ENCODE results near the gene HTR2C. TPM values are rescaled to one million over a fixed set of nuclear protein-coding genes. Genes with fewer than 3 reads are reported as not detected.

The HTR2C gene
- total RNA-seq, 1 donor = under 0.01 TPM

DNA sequence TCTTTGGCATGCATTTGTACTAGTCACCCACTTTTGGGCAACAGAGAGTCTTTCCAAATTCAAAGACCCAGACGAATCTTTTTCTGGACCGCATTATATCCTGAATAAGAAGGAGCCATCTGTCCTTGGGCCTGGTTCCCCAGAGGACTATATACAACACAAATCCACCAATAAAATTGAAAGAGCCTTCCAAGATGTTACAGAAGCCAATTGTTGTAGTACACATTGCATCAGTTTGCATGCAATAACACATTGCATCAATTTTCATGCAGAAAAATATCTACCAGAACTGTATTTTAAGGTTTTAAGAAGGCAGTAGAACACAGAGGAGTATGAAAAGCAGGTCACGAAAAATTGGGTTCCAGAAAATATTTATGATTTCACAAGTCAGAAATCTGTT, 203.2 kb downstream of the HTR2C start:
- H3K4me3 ChIP-seq (ENCODE audit: low read depth, low read length) = no peak overlapping the region
- DNase-seq (ENCODE audit: low read depth) = no peak
- TF ChIP-seq, protein P1, sequence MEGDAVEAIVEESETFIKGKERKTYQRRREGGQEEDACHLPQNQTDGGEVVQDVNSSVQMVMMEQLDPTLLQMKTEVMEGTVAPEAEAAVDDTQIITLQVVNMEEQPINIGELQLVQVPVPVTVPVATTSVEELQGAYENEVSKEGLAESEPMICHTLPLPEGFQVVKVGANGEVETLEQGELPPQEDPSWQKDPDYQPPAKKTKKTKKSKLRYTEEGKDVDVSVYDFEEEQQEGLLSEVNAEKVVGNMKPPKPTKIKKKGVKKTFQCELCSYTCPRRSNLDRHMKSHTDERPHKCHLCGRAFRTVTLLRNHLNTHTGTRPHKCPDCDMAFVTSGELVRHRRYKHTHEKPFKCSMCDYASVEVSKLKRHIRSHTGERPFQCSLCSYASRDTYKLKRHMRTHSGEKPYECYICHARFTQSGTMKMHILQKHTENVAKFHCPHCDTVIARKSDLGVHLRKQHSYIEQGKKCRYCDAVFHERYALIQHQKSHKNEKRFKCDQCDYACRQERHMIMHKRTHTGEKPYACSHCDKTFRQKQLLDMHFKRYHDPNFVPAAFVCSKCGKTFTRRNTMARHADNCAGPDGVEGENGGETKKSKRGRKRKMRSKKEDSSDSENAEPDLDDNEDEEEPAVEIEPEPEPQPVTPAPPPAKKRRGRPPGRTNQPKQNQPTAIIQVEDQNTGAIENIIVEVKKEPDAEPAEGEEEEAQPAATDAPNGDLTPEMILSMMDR (IDR thresholded peaks at IDR 0.05; ENCODE audit: insufficient read depth, low read depth, low read length) = no peak

DNA sequence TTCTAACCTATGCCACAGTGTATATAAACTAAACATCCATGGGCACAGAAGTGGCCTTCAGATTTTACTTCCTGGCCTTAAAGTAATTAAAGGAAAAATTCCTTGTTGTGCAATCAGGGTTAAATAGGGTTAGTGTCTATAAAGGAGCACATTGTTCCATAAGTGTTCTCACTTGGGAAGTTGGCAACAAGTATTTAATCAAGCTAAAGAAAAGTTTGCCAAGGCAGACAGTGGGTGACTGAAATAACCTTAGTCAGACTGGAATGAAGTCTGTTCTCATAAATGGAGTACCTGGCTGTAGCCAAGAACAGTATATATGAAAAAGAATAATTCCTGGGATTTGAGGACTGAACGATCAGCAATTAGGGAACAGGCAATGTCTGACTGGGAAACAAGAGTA, 213.6 kb downstream of the HTR2C start:
- no peak overlapping the region for H3K4me3 ChIP-seq (ENCODE audit: low read depth, low read length)
- TF ChIP-seq, protein P1 (IDR thresholded peaks at IDR 0.05; ENCODE audit: insufficient read depth, low read depth, low read length) = no peak
- DNase-seq (ENCODE audit: low read depth) = no peak

DNA sequence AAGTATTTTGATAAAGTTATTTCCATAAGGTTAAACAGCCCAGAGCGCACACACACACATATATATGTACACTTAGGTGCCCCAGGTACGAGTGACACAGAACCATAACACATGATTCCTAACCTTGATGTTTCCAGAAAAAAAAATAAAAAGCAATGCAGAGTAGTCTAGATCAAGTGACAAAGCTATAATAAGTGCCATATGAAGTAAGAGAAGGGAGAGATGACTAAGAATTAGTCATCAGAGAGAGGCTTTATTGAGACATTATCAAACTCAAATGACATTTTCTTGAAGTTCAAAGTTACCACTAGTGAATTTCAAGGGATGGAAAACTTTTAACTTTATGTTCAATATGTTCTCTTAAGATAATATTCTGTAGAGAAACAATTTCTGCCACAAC, 215.0 kb downstream of the HTR2C start:
- TF ChIP-seq, protein P1 (IDR thresholded peaks at IDR 0.05; ENCODE audit: insufficient read depth, low read depth, low read length) = no peak
- H3K4me3 ChIP-seq (ENCODE audit: low read depth, low read length) = no peak overlapping the region
- peak; percentile 12 for DNase-seq (ENCODE audit: low read depth)

GRCh38 chrX:114800719-114801118, 216.8 kb downstream of the HTR2C start:
- DNase-seq (ENCODE audit: low read depth) = peak; percentile 76
- TF ChIP-seq, protein P1 (IDR thresholded peaks at IDR 0.05; ENCODE audit: insufficient read depth, low read depth, low read length) = no peak

GRCh38 chrX:114819509-114819908, 235.6 kb downstream of the HTR2C start:
- no peak overlapping the region for H3K4me3 ChIP-seq (ENCODE audit: low read depth, low read length)
- DNase-seq (ENCODE audit: low read depth) = no peak
- TF ChIP-seq, protein P1 (IDR thresholded peaks at IDR 0.05; ENCODE audit: insufficient read depth, low read depth, low read length) = no peak

More at GRCh38 chrX:114800719-114801118, 216.8 kb downstream of the HTR2C start:
- H3K4me3 ChIP-seq (ENCODE audit: low read depth, low read length) = no peak overlapping the region

DNA sequence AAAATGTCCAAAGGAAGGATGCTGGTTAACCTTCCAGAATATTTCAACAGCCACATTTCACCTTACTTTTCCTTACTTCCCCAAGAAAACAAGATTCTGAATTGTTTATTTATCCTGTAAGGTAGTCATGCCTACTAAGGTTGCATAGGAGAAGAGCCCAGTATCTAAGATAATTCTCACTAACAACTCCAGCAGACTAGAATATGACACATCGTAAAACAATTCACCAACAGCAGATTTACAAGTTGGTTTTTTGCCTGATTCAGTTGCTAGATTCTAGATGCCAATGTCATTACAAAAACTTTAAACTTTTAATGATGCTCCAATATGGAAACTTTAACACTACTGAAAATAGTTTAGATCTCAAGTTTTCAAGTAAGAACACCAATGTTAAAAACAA, 257.2 kb downstream of the HTR2C start:
- peak; percentile 4 for DNase-seq (ENCODE audit: low read depth)
- TF ChIP-seq, protein P1 (IDR thresholded peaks at IDR 0.05; ENCODE audit: insufficient read depth, low read depth, low read length) = no peak
- H3K4me3 ChIP-seq (ENCODE audit: low read depth, low read length) = no peak overlapping the region

DNA sequence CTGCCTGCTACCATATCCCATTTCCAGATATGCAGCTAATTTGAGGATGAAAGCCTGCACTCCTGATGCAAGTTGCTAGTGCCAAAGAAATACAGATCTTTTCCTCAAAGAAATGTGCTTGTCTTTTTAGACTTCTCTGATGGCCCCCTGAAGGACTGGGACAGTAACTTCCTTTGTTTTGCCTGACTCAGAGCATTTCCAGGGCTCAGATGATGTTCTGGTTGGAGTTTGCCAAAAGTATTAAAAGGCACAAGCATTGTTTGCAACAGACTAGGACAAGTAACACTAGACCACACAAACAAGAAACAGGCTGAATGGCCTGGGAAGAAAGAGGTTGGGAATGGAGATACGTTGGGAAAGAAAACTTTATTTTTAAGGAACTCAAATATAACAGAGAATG, 258.3 kb downstream of the HTR2C start:
- no peak overlapping the region for H3K4me3 ChIP-seq (ENCODE audit: low read depth, low read length)
- no peak for DNase-seq (ENCODE audit: low read depth)
- TF ChIP-seq, protein P1 (IDR thresholded peaks at IDR 0.05; ENCODE audit: insufficient read depth, low read depth, low read length) = no peak

Measured in fibroblast of villous mesenchyme (primary cell).